ENCODE results near the gene GAREM1. TPM values are rescaled to one million over a fixed set of nuclear protein-coding genes. Genes with fewer than 3 reads are reported as not detected.
"Not testable (repeated sequence)": the region's sequence is repeated elsewhere in the genome, so short reads cannot be mapped to it uniquely, and the experiment has no call there.

Gene GAREM1
- total RNA-seq, 1 donor from 2014 or later = 9.0 TPM

DNA sequence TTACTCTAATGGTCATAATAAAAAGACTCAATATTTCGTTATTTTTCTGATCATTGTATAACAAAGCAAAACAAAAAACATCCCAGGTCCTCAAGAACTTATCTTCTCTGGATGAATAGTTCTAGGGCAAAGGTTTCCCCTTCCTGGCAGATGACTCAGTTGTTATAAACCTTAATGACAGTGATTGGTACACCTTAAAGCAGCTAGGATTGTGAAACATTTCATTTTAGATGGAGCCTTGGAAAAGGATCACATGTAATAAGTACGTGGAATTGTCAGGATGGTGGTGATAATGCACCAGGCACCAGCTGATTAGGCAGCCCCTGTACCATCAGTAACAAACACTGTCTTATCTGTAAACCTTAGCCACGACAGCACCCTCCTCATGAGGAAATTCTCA is 233.6 kb downstream of the GAREM1 start:
- no peaks in the 10 kb centered on the region for H3K27me3 Mint-ChIP-seq (ENCODE audit: low read depth, unreplicated experiment)
- no peaks in the 10 kb centered on the region for H3K9me3 Mint-ChIP-seq (ENCODE audit: unreplicated experiment)
- no peak for FAIRE-seq

DNA sequence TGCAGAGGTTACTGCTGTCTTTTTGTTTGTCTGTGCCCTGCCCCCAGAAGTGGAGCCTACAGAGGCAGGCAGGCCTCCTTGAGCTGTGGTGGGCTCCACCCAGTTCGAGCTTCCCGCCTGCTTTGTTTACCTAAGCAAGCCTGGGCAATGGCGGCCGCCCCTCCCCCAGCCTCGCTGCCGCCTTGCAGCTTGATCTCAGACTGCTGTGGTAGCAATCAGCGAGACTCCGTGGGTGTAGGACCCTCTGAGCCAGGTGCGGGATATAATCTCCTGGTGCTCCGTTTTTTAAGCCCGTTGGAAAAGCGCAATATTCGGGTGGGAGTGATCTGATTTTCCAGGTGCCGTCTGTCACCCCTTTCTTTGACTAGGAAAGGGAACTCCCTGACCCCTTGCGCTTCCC is 237.3 kb downstream of the GAREM1 start:
- not testable (repeated sequence) for H2AFZ ChIP-seq (ENCODE audit: low read depth, low read length); H3K27me3 ChIP-seq (ENCODE audit: insufficient read depth, low read length); H3K27ac Mint-ChIP-seq (ENCODE audit: unreplicated experiment); H3K36me3 ChIP-seq (ENCODE audit: insufficient read depth, low read length); H3K27me3 Mint-ChIP-seq (ENCODE audit: low read depth, unreplicated experiment); H3K9ac ChIP-seq (ENCODE audit: low read length); FAIRE-seq; H3K4me2 ChIP-seq (ENCODE audit: low read length); H3K9me3 ChIP-seq (ENCODE audit: insufficient read depth, low read depth, low read length); H3K36me3 Mint-ChIP-seq (ENCODE audit: low read depth, unreplicated experiment); H3K9me3 Mint-ChIP-seq (ENCODE audit: unreplicated experiment); H3K4me1 ChIP-seq (ENCODE audit: insufficient read depth, low read length); H3K4me3 Mint-ChIP-seq (ENCODE audit: unreplicated experiment); DNase-seq (ENCODE audit: low read depth); H3K27ac ChIP-seq (ENCODE audit: low read depth, low read length); H3K4me3 ChIP-seq (ENCODE audit: insufficient read depth, low read depth, low read length); H4K20me1 ChIP-seq (ENCODE audit: insufficient read depth, low read length); H3K79me2 ChIP-seq (ENCODE audit: insufficient read depth, low read length); H3K4me1 Mint-ChIP-seq (ENCODE audit: low read depth, unreplicated experiment)

More for the DNA sequence above, 233.6 kb downstream of the GAREM1 start:
- H3K9me3 ChIP-seq (ENCODE audit: insufficient read depth, low read depth, low read length) = no peaks in the 10 kb centered on the region
- no peak overlapping the region for H3K9ac ChIP-seq (ENCODE audit: low read length)
- no peak overlapping the region for H2AFZ ChIP-seq (ENCODE audit: low read depth, low read length)
- H3K79me2 ChIP-seq (ENCODE audit: insufficient read depth, low read length) = no peaks in the 10 kb centered on the region
- no peak overlapping the region for H3K4me3 Mint-ChIP-seq (ENCODE audit: unreplicated experiment)
- no peaks in the 10 kb centered on the region for H3K4me1 ChIP-seq (ENCODE audit: insufficient read depth, low read length)
- TF ChIP-seq, protein P1, sequence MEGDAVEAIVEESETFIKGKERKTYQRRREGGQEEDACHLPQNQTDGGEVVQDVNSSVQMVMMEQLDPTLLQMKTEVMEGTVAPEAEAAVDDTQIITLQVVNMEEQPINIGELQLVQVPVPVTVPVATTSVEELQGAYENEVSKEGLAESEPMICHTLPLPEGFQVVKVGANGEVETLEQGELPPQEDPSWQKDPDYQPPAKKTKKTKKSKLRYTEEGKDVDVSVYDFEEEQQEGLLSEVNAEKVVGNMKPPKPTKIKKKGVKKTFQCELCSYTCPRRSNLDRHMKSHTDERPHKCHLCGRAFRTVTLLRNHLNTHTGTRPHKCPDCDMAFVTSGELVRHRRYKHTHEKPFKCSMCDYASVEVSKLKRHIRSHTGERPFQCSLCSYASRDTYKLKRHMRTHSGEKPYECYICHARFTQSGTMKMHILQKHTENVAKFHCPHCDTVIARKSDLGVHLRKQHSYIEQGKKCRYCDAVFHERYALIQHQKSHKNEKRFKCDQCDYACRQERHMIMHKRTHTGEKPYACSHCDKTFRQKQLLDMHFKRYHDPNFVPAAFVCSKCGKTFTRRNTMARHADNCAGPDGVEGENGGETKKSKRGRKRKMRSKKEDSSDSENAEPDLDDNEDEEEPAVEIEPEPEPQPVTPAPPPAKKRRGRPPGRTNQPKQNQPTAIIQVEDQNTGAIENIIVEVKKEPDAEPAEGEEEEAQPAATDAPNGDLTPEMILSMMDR (IDR thresholded peaks at IDR 0.05; ENCODE audit: insufficient read depth, low read depth, low read length) = no peak
- no peak for TF ChIP-seq EZH2 (IDR thresholded peaks at IDR 0.05; ENCODE audit: insufficient read depth, low read length)
- peaks cover 3% of the 10 kb centered on the region for H3K4me1 Mint-ChIP-seq (ENCODE audit: low read depth, unreplicated experiment)
- no peak overlapping the region for H3K27ac ChIP-seq (ENCODE audit: low read depth, low read length)
- H3K27me3 ChIP-seq (ENCODE audit: insufficient read depth, low read length) = no peaks in the 10 kb centered on the region
- H3K4me2 ChIP-seq (ENCODE audit: low read length) = no peak overlapping the region
- no peaks in the 10 kb centered on the region for H3K36me3 ChIP-seq (ENCODE audit: insufficient read depth, low read length)
- no peak overlapping the region for H3K4me3 ChIP-seq (ENCODE audit: insufficient read depth, low read depth, low read length)
- no peak overlapping the region for H3K27ac Mint-ChIP-seq (ENCODE audit: unreplicated experiment)
- no peak for DNase-seq (ENCODE audit: low read depth)
- H4K20me1 ChIP-seq (ENCODE audit: insufficient read depth, low read length) = no peaks in the 10 kb centered on the region
- H3K36me3 Mint-ChIP-seq (ENCODE audit: low read depth, unreplicated experiment) = peaks cover 3% of the 10 kb centered on the region

DNA sequence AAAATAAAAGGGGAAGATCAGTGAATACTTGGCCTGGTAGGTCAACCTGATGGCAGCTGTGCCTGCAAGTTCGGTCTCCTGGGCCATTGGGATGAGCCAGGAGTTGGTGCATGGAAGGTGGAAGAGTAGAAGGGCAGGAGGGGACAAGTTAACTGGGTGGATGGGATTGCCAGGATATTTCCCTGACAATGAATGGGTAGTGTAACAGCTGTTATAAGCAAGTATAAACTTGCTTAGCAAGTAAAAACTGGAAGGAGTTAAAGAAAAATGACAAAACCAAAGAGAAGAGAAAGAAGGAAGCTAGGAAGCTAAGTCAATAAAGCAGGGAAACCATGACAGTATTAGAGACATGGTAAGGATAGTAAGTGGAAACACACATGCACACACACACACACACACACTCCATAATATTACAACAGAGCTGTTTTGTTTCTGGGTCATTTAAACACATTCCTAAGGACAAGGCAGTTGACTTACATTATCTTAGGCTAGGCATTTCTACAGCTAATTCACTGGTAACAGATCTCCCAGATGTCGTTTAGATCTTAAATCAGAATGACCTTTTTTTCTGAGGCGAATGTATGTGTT is 251.2 kb downstream of the GAREM1 start:
- H3K4me1 ChIP-seq (ENCODE audit: insufficient read depth, low read length) = no peaks in the 10 kb centered on the region
- H3K9ac ChIP-seq (ENCODE audit: low read length) = no peak overlapping the region
- H3K27ac ChIP-seq (ENCODE audit: low read depth, low read length) = no peak overlapping the region
- H3K27ac Mint-ChIP-seq (ENCODE audit: unreplicated experiment) = no peak overlapping the region
- H3K4me2 ChIP-seq (ENCODE audit: low read length) = no peak overlapping the region
- no peak for TF ChIP-seq EZH2 (IDR thresholded peaks at IDR 0.05; ENCODE audit: insufficient read depth, low read length)
- TF ChIP-seq, protein P1 (IDR thresholded peaks at IDR 0.05; ENCODE audit: insufficient read depth, low read depth, low read length) = no peak
- H3K4me3 Mint-ChIP-seq (ENCODE audit: unreplicated experiment) = no peak overlapping the region
- H3K79me2 ChIP-seq (ENCODE audit: insufficient read depth, low read length) = no peaks in the 10 kb centered on the region
- H3K4me1 Mint-ChIP-seq (ENCODE audit: low read depth, unreplicated experiment) = no peaks in the 10 kb centered on the region
- no peaks in the 10 kb centered on the region for H3K9me3 Mint-ChIP-seq (ENCODE audit: unreplicated experiment)
- H3K27me3 Mint-ChIP-seq (ENCODE audit: low read depth, unreplicated experiment) = no peaks in the 10 kb centered on the region
- H2AFZ ChIP-seq (ENCODE audit: low read depth, low read length) = no peak overlapping the region
- H3K4me3 ChIP-seq (ENCODE audit: insufficient read depth, low read depth, low read length) = no peak overlapping the region
- H3K27me3 ChIP-seq (ENCODE audit: insufficient read depth, low read length) = no peaks in the 10 kb centered on the region
- H4K20me1 ChIP-seq (ENCODE audit: insufficient read depth, low read length) = no peaks in the 10 kb centered on the region
- DNase-seq (ENCODE audit: low read depth) (no peak), FAIRE-seq (no peak)
- H3K36me3 Mint-ChIP-seq (ENCODE audit: low read depth, unreplicated experiment) = no peaks in the 10 kb centered on the region
- no peaks in the 10 kb centered on the region for H3K36me3 ChIP-seq (ENCODE audit: insufficient read depth, low read length)
- H3K9me3 ChIP-seq (ENCODE audit: insufficient read depth, low read depth, low read length) = no peaks in the 10 kb centered on the region

Data from astrocyte (in vitro differentiated cells and primary cell).